Measurements from ENCODE around the gene LCA5L. TPM values are rescaled to one million over a fixed set of nuclear protein-coding genes. Genes with fewer than 3 reads are reported as not detected.
"Not testable (repeated sequence)": the region's sequence is repeated elsewhere in the genome, so short reads cannot be mapped to it uniquely, and the experiment has no call there.

The LCA5L gene
- total RNA-seq, 1 donor from 2014 or later: 3.0 TPM

- no peak for TF ChIP-seq CTCF (IDR thresholded peaks at IDR 0.05)
- peak; percentile 98 for DNase-seq
- ATAC-seq: peak; percentile 100
- peak overlapping the region; percentile 79 for H3K4me3 ChIP-seq
- H3K4me1 ChIP-seq: peaks cover 14% of the 10 kb centered on the region
- H3K36me3 ChIP-seq: no peaks in the 10 kb centered on the region
- peak overlapping the region; percentile 93 for H3K27ac ChIP-seq
- H3K27me3 ChIP-seq (ENCODE audit: low read depth): no peaks in the 10 kb centered on the region
- H3K9me3 ChIP-seq: no peaks in the 10 kb centered on the region
- intact Hi-C loops (cut with DNase I): no loop called here
These were observed 65.3 kb downstream of the LCA5L start for GRCh38 chr21:39379986-39380891.

GRCh38 chr21:39377444-39378050 is 68.0 kb downstream of the LCA5L start:
- no peak for DNase-seq
- Histone ChIP-seq H3K9me3 (no peaks in the 10 kb centered on the region), H3K27me3 (ENCODE audit: low read depth) (no peaks in the 10 kb centered on the region), H3K27ac (no peak overlapping the region), H3K4me3 (no peak overlapping the region), H3K4me1 (peaks cover 14% of the 10 kb centered on the region), H3K36me3 (no peaks in the 10 kb centered on the region)
- intact Hi-C loops (cut with DNase I): no loop called here
- TF ChIP-seq CTCF (IDR thresholded peaks at IDR 0.05): no peak
- ATAC-seq: no peak

GRCh38 chr21:39375446-39375845 is 70.1 kb downstream of the LCA5L start:
- H3K4me3 ChIP-seq: no peak overlapping the region
- H3K4me1 ChIP-seq: peaks cover 4% of the 10 kb centered on the region
- intact Hi-C loops (cut with DNase I): no loop called here
- no peaks in the 10 kb centered on the region for H3K27me3 ChIP-seq (ENCODE audit: low read depth)
- no peaks in the 10 kb centered on the region for H3K36me3 ChIP-seq
- TF ChIP-seq CTCF (IDR thresholded peaks at IDR 0.05): no peak
- DNase-seq (no peak), ATAC-seq (no peak)
- H3K27ac ChIP-seq: no peak overlapping the region
- no peaks in the 10 kb centered on the region for H3K9me3 ChIP-seq

DNA sequence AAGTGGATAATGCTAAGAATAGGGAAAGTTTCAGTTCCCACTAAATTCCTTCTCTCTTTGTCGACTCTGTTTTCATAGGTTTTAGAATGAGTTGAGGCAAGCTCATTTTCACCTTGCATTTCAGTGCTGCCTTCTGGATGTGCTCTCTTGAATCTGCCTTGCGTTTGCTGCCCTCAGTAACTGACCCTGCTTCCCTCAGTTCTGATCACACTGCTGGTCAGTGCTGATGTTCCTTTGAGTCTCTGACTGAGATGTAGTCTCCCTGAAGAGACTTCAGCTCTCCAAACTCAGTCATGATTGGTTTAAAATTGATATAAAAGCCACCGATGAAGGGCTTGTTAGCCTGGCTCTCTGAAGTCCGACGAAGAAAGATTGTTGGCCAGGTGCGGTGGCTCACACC is 71.5 kb downstream of the LCA5L start:
- TF ChIP-seq CTCF (IDR thresholded peaks at IDR 0.05): no peak
- Histone ChIP-seq H3K4me3 (no peak overlapping the region), H3K27ac (no peak overlapping the region), H3K27me3 (ENCODE audit: low read depth) (no peaks in the 10 kb centered on the region), H3K4me1 (no peaks in the 10 kb centered on the region), H3K9me3 (no peaks in the 10 kb centered on the region), H3K36me3 (no peaks in the 10 kb centered on the region)
- no peak for DNase-seq
- ATAC-seq: no peak
- intact Hi-C loops (cut with DNase I): no loop called here

DNA sequence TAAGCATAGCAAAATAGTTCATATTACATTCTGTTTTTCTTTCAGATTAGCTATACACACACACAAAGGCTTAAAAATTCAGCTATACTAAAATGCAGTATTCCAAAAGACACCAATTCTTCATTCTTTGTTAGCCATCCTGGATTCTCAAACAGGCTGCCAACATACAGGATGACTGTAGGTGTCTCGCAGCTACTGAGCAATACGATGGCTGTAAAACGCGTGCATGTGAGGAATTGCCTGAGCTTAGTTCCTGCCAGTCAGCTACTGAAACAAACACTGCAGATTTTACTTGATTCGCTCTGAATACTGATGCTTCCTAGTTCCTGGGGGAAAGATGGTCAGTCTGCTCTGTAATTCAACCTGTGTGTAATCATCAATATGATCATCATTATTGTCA is 71.9 kb downstream of the LCA5L start:
- ATAC-seq (no peak), DNase-seq (no peak)
- Histone ChIP-seq H3K27me3 (ENCODE audit: low read depth) (no peaks in the 10 kb centered on the region), H3K4me1 (no peaks in the 10 kb centered on the region), H3K27ac (no peak overlapping the region), H3K36me3 (no peaks in the 10 kb centered on the region), H3K9me3 (no peaks in the 10 kb centered on the region), H3K4me3 (no peak overlapping the region)
- TF ChIP-seq CTCF (IDR thresholded peaks at IDR 0.05): no peak
- intact Hi-C loops (cut with DNase I): no loop called here

DNA sequence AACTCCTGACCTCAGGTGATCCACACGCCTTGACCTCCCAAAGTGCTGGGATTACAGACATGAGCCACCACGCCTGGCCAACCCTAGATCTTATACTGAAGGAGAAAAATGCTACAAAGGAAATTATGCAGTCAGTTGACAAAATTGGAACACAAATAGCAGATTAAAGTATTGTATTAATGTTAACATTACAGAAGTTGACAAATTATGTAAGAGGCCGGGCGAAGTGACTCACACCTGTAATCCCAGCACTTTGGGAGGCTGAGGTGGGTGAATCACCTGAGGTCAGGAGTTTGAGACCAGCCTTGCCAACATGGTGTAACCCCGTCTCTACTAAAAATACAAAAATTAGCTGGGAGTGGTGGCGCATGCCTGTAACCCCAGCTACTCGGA is 75.7 kb downstream of the LCA5L start:
- H3K27ac ChIP-seq; H3K4me1 ChIP-seq; H3K27me3 ChIP-seq (ENCODE audit: low read depth); DNase-seq; H3K4me3 ChIP-seq; H3K9me3 ChIP-seq; intact Hi-C loops (cut with DNase I); H3K36me3 ChIP-seq; ATAC-seq: not testable (repeated sequence)

All from lower lobe of right lung (tissue), 2 donors.